Activated T-cell treated with anti-CD3 and anti-CD28 coated beads for 1 hour (primary cell): ENCODE data around the gene BSND.

ENCODE experiments used
- DNase-seq: peaks from one replicate; pipeline ENCODE4 v3.0.0-alpha.2; 2020; ENCODE audit warnings: low read depth

Gene BSND

DNA sequence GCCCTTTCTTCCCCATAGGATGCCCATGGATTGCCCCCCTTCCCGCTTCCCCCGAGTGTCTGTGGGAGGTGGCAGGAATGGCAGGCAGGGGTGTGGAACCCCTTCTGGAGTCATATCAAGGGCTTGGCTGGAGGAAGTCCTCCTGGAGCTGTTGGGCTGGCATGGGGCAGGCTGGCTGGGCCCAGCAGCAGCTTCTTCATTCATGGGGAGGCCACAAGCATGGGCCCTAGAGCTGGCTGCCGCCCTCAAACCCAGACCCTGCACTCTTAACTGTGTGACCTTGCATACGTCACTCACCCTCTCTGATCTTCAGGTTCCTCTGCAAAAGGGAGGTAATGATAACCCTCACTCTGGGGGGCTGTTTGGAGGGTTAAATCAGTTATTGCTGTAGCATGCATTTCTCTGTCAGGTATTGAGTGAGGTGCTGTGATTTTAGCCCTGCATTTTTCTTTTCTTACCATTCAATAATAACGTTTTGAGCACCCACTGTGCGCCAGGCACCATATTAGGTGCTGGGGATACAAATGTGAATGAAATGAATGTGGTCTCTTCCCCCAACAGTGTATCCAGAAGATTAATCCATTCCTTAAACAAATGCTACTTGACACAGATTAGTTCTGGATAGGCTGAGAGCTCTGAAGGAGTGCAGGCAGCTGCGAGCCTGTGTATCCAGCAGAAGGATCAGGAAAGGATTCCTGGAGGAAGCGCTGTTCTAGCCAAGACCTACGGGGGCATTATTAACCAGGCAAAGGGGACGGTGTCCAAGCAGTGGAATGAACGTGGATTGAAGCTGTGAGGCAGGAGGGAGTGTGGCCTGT is 49.9 kb downstream of the BSND start:
- no peak for DNase-seq

DNA sequence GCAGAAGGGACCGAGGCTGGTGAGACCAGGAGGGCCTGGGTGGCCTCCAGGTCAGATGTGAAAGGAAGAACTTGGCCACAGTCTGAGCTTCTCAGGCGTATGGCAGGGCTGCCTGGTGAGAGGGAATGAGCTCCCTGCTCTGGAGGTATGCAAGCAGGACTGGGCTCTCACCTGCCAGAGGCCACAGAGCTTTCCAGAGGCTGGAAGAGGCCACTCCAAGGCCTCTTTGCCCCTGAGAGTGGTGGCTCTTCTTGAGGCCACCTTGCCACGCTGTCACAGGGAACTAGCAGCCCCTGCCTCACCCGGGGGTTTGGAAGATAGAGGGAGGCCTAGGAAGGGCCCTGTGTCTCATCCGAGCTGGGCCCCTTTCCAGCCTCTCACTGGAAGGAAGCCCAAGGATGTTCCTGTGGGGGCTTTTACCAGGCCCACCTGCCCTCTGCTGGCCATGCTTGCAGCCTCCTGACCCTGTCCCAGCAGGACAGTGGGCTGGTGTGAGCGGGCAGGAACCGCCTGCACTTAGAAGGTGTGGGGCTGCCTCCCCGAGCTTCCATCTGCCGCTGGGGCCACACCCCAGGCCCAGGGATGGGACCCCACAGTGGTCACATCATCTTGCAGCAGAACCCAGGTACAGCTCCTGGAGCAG is 50.7 kb downstream of the BSND start:
- DNase-seq = no peak

DNA sequence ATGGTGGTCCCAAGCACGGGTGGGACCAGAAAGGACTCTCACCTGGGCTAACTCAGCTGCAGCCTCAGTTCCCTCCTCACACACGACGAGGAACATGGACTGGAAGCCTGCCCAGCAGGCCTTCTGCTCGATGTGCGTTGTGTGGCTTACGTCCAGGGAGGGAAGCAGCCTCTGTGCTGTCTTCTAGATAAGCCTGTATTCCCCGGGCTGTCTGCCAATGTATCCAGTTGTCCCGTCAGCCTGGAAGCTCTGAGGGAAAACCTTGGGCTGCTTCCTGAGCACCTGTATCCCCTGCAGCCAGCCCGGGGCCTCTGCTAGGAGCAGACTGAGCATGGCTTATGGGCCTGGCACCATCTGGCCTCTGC is 51.2 kb downstream of the BSND start:
- DNase-seq = no peak

DNA sequence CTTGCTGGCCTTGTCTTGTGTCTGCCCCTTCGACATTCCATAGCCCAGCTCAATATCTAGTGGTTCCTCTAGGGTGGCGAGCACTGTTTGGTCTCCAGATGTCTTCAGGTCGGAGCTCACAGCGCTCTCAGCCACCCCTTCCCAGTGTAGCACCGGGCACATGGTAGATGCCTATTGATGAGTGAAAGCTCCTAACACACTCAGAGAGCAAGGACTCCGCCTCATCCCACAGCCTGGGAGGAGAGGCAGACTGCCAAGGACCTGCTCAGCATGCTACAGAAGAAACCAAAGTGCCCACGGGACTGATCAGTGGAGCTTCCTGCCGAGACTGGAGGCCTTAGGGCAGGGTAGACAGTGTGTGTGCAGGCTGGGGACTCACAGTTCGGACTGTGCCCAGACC is 51.5 kb downstream of the BSND start:
- DNase-seq = no peak

DNA sequence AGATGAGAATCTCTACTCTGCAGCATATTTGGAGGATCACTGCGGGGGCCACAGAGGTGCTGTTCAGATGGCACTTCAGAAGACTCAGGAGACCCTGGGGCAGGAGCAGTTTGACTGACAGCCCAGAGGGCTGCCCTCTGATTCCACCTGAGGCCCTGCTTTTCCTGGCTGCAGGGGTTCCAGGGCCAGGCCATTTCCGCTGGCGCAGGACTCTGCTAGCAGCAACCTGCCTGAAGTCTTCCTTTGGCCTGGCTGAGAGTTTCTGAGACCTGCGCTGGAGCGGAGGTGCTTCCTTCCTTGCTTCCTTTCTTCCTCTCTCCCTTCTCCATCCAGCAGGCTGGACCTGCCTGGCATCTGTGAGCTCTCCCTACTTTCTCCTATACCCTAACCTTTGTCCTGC is 52.4 kb downstream of the BSND start:
- no peak for DNase-seq

DNA sequence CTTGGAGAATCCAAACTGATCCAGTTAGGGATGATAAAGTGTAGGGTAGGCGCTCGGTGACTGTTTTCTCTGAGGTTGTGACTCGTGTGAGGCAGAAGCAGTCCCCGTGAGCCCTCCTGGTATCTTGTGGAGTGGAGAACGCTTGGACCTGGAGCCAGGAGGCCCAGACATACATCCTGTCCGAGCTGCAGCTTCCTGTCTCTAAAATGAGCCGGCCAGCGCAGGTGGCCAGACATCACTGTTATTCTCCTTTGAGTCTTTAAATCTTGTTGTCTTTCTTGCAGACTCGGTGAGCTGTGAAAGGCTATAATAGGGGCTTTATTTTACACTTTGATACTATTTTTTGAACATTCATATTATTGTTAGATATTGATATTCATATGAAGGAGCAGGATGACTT is 52.9 kb downstream of the BSND start:
- no peak for DNase-seq

DNA sequence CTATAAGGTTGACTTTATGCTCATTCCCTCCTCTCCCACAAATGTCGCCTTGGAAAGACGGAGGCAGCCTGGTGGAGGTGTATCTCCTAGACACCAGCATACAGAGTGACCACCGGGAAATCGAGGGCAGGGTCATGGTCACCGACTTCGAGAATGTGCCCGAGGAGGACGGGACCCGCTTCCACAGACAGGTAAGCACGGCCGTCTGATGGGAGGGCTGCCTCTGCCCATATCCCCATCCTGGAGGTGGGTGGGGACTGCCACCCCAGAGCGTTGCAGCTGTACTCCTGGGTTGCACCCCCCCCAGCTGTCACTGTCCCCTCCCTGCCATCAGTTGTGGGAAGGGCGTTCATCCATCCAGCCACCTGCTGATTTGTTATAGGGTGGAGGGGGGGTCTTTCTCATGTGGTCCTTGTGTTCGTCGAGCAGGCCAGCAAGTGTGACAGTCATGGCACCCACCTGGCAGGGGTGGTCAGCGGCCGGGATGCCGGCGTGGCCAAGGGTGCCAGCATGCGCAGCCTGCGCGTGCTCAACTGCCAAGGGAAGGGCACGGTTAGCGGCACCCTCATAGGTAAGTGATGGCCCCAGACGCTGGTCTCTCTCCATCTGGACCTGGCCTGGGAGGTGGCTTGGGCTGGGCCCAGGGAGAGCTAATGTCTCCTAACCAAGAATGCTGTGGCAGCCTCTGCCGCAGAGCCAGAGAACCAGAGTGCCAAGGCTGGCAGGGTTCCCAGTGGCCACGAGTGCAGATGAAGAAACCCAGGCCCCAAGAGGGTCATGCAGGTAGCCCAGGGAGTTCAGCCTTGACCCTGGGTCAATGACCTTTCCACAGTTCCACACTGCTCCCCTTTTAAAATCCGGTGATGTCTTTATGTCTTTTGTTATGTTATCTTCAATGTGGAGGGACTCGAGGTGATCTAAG is 53.7 kb downstream of the BSND start:
- no peak for DNase-seq

DNA sequence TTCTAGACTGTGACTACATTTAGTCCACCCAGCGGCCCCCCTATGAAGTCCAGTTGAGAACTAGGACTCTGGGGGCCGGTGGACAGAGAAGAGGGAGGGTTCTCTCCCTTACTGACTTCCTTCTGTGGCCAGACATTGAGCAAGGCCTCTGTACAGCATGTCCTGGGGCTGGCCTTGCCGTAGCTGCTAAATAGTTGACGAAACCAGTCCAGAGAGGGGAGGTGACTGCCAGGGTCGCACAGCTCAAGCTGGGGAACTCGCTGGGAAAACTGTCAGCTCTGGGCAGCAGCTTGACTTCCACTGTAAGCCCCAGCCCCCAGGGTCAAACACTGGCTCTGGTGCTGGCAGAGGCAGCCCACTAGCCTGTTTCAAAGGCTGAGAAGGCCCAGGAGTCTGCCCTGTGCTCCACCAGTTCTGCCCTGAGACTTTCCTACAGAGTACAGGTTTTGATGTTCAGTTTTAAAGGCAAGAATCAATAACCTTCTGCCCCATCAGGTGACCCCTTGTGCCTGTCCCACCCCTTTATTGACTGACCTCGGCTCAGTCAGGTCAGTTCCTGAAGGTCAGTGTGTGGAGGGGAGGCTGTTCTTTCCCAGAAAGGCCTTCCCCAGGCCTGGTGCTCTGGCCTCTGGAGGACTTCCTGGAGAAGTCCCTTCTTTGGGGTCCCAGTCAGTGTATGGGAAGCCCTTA is 54.7 kb downstream of the BSND start:
- no peak for DNase-seq

DNA sequence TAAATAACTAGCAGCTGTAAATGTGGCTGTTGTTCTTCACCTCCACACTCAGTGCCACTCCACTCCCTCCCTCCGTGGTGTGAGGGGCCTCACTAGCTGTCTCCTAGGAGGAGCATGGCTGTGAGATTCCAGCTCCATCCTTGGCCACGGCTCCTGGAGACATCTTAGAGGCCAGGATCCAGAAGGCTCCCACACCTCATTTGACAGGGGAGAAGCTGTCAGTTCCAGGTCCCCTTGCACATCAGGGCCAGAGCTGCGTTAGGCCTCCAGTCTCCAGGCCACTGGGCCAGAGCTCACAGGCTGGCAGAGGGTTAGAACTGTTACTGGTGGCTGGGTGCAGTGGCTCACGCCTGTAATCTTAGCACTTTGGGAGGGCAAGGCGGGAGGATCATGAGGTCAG is 55.7 kb downstream of the BSND start:
- DNase-seq = no peak

DNA sequence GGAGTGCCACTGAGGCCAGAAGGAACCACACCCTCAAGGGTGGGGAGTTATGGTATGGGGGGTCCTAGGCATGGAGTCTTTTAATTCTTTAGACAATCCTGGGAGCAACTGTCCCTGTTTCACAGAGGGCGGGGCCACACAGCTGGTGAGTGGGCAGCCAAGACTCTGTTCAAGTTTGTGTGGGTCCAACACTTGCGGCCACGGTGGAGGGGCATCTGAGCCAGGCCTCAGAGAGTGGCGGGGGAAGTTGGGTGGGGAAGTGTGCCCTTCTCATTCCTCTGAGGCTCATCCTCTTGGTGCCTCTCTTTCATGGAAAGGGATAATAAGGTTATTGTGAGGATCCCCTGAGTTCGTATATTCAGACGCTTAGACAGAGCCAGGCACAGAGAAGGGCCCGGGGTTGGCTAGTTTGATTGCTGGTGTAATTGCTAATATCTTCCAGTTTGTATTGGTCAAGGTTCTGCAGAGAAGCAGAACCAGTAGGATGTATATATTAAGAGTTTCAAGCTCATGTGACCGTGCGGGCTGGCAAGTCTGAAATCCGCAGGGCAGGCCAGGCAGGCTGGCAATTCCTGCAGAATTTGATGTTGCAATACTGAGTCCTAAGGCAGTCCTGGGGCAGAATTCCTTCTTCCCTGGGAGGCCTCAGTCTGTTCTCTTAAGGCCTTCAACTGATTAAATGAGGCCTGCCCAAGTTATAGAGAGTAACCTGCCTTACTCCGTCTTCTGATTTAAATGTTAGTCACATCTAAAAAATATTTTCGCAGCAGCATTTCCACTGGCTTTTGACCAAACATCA is 56.5 kb downstream of the BSND start:
- no peak for DNase-seq

DNA sequence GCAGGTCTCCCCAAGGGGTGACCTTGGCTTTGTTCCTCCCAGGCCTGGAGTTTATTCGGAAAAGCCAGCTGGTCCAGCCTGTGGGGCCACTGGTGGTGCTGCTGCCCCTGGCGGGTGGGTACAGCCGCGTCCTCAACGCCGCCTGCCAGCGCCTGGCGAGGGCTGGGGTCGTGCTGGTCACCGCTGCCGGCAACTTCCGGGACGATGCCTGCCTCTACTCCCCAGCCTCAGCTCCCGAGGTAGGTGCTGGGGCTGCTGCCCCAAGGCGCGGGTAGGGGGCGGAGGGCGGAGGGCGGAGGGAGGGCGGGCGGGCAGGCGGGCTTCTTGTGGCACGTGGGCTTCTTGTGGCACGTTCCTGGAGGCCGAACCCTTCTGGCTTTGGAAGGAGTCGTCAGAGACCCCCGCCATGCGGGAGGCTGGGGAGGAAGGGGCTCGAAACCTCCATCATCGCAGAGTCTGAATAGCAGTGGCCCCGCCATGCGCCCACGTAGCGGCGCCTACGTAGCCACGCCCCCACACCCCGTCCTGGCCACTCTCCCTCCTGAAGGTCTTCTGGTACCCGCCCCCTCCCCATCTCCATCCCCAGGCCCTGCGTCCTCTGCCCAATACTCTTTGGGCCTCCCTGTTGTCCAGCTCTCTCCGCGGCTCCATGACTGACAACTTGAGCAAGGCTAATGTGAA is 57.4 kb downstream of the BSND start:
- no peak for DNase-seq

DNA sequence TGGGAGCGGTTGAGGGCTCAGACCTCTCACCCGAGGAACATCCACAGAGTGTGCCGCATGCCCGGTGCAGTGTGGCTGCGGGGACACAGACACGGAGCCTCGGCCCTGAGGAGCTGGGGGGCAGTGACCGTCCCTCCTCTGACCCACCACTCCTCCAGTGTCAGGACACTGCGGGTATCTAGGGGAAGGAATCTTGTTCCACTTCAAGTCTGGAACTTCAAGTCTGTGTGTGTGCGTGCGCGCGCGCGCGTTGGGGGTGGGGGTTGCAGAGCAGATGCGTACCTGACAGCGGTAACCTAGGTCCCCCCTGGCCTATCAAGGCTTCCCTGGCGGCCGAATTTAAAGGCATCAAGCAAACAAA is 57.9 kb downstream of the BSND start:
- no peak for DNase-seq

DNA sequence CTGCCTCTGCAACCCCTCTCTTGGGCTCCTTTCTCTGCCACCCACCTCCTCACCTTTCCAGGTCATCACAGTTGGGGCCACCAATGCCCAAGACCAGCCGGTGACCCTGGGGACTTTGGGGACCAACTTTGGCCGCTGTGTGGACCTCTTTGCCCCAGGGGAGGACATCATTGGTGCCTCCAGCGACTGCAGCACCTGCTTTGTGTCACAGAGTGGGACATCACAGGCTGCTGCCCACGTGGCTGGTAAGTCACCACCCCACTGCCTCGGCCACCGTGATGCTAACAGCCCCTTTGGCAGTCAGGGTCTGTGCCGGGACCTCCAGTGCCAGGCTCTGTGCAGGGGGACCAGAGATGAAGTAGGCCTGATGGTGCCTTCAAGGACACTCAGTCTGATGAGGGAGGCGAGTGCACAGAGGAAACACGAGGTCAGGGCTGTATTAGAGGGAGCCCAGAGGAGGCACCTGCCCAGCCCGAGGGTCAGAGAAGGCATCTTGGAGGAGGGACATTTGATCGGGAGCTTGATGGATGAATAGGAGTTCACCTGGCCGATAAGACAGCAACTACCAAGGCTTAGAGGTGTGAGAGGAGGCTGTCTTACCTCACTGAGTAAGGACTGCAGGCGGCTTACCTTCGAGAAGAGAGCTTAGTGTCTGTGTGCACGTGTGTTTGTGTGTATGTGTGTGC is 58.7 kb downstream of the BSND start:
- no peak for DNase-seq

DNA sequence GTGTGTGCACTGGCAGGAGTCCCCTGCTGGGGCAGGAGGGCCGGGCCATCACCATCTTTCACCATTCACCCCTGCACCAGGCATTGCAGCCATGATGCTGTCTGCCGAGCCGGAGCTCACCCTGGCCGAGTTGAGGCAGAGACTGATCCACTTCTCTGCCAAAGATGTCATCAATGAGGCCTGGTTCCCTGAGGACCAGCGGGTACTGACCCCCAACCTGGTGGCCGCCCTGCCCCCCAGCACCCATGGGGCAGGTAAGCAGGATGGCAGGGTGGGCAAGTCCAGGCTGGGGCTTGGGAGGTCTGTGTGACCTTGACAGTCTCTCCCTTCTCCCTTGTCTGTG is 59.2 kb downstream of the BSND start:
- no peak for DNase-seq

DNA sequence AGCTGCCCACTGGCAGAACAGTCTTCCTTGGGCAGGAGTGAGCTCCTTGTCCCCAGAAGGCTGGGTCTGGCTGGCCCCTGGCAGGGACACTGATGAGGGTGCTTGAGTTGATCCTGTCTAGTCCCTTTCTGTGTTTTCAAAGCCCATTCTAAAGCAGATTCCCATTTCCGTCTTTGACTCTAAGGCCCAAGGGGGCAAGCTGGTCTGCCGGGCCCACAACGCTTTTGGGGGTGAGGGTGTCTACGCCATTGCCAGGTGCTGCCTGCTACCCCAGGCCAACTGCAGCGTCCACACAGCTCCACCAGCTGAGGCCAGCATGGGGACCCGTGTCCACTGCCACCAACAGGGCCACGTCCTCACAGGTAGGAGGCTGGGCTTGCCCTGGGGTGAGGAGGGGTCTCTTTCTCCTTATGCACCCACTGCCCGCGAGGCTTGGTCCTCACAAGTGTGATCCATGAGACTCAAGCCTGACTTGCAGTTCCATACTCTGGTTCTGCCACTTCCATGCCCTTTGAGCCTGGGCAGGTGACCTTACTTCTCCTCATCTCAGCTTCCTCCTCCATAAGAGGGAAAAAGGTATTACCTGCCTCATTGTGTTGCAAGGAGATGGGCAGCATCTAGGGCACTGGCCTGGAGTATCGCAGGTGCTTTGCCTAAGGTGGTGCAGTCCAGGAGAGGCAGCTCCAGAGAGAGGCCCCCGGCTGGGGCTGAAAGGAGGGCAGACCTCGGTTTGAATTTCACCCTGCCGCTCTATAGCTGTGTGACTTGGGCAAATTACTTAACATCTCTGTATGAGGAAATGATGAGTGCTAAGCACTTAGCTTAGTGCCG is 60.8 kb downstream of the BSND start:
- DNase-seq = no peak

DNA sequence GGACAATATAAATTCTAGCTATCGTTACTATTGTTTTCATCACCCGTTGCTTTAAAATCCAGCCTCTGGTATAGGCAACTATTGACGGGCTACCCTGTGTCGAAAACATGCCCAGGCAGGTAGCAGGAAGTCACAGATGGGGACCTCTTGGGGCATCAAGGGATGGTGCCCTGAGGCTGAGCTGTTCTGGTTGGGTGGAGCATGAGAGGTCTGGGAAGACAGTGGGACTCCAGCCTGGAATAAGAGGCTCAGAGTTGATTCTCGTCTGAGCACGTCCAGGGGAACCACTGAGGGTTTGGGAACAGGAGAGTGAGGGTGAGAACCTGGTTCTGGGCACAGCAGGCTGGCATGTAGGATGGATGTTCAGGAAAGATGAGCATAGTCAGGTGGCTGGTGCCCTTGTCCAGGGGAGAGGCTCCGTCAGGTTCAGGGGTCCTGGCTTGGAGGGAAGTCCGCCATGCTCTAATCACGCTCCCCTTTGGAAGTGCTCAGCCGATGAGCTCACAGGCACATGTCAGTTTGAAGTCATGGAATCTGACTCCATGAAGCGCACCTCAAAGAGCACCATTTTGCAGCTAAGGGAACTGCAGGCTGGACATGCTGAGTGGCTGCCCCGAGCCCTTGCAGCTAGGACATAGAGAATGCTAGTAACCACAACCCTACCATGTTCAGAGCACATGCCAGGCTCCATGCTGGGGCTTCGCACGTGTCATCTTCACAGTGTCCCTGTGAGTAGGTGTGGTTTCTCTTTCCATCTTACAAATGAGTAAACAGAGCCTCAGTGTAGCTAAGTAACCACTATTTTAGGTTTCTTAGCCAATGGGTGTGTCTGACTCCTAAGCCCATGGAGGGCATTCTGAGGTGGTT is 61.6 kb downstream of the BSND start:
- no peak for DNase-seq

DNA sequence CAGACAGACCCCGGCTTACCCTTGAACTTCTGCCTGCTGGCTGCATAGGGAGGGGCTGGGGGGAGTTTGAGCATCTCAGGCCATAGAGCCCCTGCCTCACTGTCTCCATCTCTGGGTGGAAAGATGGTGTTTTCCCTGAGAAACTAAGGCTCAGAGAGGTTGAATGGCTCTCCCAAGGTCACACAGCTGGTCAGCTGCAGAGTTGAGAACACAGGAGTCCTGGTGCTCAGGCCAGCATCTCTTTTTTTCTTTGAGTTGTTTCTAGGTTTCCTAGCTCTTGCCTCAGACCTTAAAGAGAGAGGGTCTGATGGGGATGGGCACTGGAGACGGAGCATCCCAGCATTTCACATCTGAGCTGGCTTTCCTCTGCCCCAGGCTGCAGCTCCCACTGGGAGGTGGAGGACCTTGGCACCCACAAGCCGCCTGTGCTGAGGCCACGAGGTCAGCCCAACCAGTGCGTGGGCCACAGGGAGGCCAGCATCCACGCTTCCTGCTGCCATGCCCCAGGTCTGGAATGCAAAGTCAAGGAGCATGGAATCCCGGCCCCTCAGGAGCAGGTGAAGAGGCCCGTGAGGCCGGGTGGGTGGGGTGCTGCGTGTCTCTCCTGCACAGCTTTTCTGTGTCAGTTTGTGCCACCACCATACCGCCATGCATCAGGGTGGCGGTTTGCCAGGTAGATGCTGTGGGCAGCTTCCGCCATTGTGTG is 62.4 kb downstream of the BSND start:
- no peak for DNase-seq
